G401 (cell line): Measurements from ENCODE around the gene SH3RF3. TPM values are rescaled to one million over a fixed set of nuclear protein-coding genes. Genes with fewer than 3 reads are reported as not detected.

Experiments
- DNase-seq: peaks from one replicate; pipeline ENCODE4 v3.0.0-alpha.2; 2015; ENCODE audit warnings: low spot score
- in situ Hi-C: cut with HindIII; loops from 2 replicates; pipeline ENCODE4 v1.10.0; 2016; ENCODE audit warnings: low sequenced_read_pairs, mixed read lengths
- total RNA-seq: library from RNA; depleted of rRNA; stranded (reverse); fragments of >200 nt; shearing (Covaris generic); gene quantifications from 2 replicates; pipeline ENCODE4 v1.2.3, GENCODE V29; 2014

Gene SH3RF3
- total RNA-seq, 1 experiment from 2014 or later = not detected

- in situ Hi-C loops = no loop called here
- no peak for DNase-seq
Observed at GRCh38 chr2:109473616-109474318, 344.8 kb downstream of the SH3RF3 start.

GRCh38 chr2:109474319-109474825 is 345.4 kb downstream of the SH3RF3 start:
- in situ Hi-C loops = no loop called here
- DNase-seq = no peak

GRCh38 chr2:109475531-109476210 is 346.7 kb downstream of the SH3RF3 start:
- in situ Hi-C loops = no loop called here
- no peak for DNase-seq

GRCh38 chr2:109476641-109477441 is 347.8 kb downstream of the SH3RF3 start:
- in situ Hi-C loops = no loop called here
- DNase-seq = no peak

- in situ Hi-C loops = no loop called here
- no peak for DNase-seq
Observed at GRCh38 chr2:109478906-109479493, 350.0 kb downstream of the SH3RF3 start.

GRCh38 chr2:109479804-109480203 is 350.8 kb downstream of the SH3RF3 start:
- no peak for DNase-seq
- in situ Hi-C loops = no loop called here

- in situ Hi-C loops = no loop called here
- DNase-seq = no peak
Observed at GRCh38 chr2:109480486-109481195, 351.6 kb downstream of the SH3RF3 start.

GRCh38 chr2:109481196-109481555 is 352.2 kb downstream of the SH3RF3 start:
- in situ Hi-C loops = no loop called here
- DNase-seq = no peak

- no peak for DNase-seq
- in situ Hi-C loops = no loop called here
Observed at GRCh38 chr2:109481599-109481998, 352.6 kb downstream of the SH3RF3 start.

- in situ Hi-C loops = no loop called here
Observed at GRCh38 chr2:109482361-109482861, 353.4 kb downstream of the SH3RF3 start.

GRCh38 chr2:109486711-109487535 is 357.9 kb downstream of the SH3RF3 start:
- DNase-seq = peak; percentile 74
- in situ Hi-C loops = no loop called here

More at GRCh38 chr2:109482361-109482861, 353.4 kb downstream of the SH3RF3 start:
- DNase-seq = peak; percentile 50

GRCh38 chr2:109487536-109487869 is 358.5 kb downstream of the SH3RF3 start:
- no peak for DNase-seq
- in situ Hi-C loops = no loop called here

- DNase-seq = no peak
- in situ Hi-C loops = no loop called here
Observed at GRCh38 chr2:109487871-109488655, 359.1 kb downstream of the SH3RF3 start.

- in situ Hi-C loops = no loop called here
- no peak for DNase-seq
Observed at GRCh38 chr2:109489296-109489695, 360.3 kb downstream of the SH3RF3 start.

GRCh38 chr2:109493176-109493935 is 364.4 kb downstream of the SH3RF3 start:
- in situ Hi-C loops = no loop called here

GRCh38 chr2:109494351-109494750 is 365.3 kb downstream of the SH3RF3 start:
- no peak for DNase-seq
- in situ Hi-C loops = no loop called here

More at GRCh38 chr2:109493176-109493935, 364.4 kb downstream of the SH3RF3 start:
- no peak for DNase-seq

GRCh38 chr2:109497463-109497862 is 368.5 kb downstream of the SH3RF3 start:
- no peak for DNase-seq
- in situ Hi-C loops = no loop called here
